HG03066 (cell line): Measurements from ENCODE around the gene FUCA2.
"Not testable (repeated sequence)": the region's sequence is repeated elsewhere in the genome, so short reads cannot be mapped to it uniquely, and the experiment has no call there.

Experiments
- ATAC-seq: cut with Tn5 transposase; IDR thresholded peaks from one replicate; pipeline ENCODE4 v1.9.1; 2021; ENCODE audit warnings: low read depth; ENCODE audit not compliant: unreplicated experiment

The FUCA2 gene

GRCh38 chr6:143536866-143537691 is 25.6 kb upstream of the FUCA2 start:
- peak; percentile 67 for ATAC-seq

- ATAC-seq, result peak; percentile 70
Measured at GRCh38 chr6:143536461-143536865, 24.9 kb upstream of the FUCA2 start.

- no peak for ATAC-seq
Measured at GRCh38 chr6:143535189-143535614, 23.7 kb upstream of the FUCA2 start.

- ATAC-seq, result no peak
Measured at GRCh38 chr6:143531720-143532499, 20.4 kb upstream of the FUCA2 start.

GRCh38 chr6:143529095-143529494 is 17.6 kb upstream of the FUCA2 start:
- no peak for ATAC-seq

GRCh38 chr6:143528164-143528811 is 16.8 kb upstream of the FUCA2 start:
- no peak for ATAC-seq

GRCh38 chr6:143527677-143528076 is 16.2 kb upstream of the FUCA2 start:
- no peak for ATAC-seq

GRCh38 chr6:143525356-143525755 is 13.8 kb upstream of the FUCA2 start:
- no peak for ATAC-seq

GRCh38 chr6:143522039-143522600 is 10.6 kb upstream of the FUCA2 start:
- ATAC-seq, result no peak

- no peak for ATAC-seq
Measured at GRCh38 chr6:143517447-143517773, 5.9 kb upstream of the FUCA2 start.

- no peak for ATAC-seq
Measured at GRCh38 chr6:143516690-143517446, 5.3 kb upstream of the FUCA2 start.

GRCh38 chr6:143515766-143516355 is 4.3 kb upstream of the FUCA2 start:
- no peak for ATAC-seq

GRCh38 chr6:143515061-143515760 is 3.7 kb upstream of the FUCA2 start:
- no peak for ATAC-seq

- ATAC-seq, result no peak
Measured at GRCh38 chr6:143513410-143513809, 1.9 kb upstream of the FUCA2 start.

- ATAC-seq, result not testable (repeated sequence)
Measured at GRCh38 chr6:143510326-143510725, 1.2 kb downstream of the FUCA2 start.

GRCh38 chr6:143507358-143508145 is 4.0 kb downstream of the FUCA2 start:
- ATAC-seq, result no peak

GRCh38 chr6:143506620-143507019 is 4.9 kb downstream of the FUCA2 start:
- ATAC-seq, result no peak

- no peak for ATAC-seq
Measured at GRCh38 chr6:143506199-143506598, 5.3 kb downstream of the FUCA2 start.

- no peak for ATAC-seq
Measured at GRCh38 chr6:143505537-143505936, 6.0 kb downstream of the FUCA2 start.
